ENCODE data around the gene SND1.

The SND1 gene

DNA sequence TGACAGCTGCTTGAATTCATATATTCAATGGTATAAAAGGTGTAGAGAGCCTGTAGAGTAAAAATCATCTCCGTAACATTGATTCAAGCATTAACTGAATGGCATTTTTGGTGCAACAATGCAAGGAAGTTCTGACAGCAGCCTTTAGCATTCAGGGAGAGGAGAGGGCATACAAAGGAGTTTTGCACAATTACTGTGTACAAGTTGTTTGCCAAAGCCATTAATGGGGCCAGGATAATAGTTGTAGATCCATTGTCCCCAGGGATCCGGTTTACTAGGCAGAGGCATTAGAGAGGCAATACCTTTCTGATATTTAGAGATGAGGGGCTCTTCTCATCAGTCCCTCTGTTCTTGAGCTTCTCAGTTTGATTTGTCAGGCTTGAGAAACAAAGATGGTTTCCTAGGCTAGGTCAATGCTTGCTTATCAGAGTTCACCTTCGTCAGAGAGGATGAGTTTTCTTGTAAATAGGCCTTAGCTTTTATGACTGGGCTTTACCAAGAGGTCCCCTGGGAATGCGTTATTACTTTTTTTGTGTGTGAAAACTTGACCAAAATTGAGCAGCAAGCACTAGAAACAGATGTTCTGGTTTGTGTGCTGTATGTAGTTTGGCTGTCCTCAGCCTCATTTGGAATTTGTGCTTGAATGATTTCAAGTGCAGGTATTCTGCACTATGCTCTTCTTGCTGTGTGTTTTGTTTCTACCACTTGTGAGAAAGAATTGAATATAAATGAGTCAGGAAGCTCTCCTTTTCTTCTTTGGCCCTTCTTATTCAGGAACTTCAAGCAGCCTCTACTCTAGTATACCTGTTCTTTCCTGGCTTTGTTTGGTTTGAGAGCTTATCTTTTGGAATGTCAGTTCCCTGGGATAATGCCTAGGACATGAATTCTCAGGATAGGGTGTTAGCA lies 32.0 kb downstream of the SND1 start:
- DNase-seq (ENCODE audit: low read depth, low spot score) = no peak

DNA sequence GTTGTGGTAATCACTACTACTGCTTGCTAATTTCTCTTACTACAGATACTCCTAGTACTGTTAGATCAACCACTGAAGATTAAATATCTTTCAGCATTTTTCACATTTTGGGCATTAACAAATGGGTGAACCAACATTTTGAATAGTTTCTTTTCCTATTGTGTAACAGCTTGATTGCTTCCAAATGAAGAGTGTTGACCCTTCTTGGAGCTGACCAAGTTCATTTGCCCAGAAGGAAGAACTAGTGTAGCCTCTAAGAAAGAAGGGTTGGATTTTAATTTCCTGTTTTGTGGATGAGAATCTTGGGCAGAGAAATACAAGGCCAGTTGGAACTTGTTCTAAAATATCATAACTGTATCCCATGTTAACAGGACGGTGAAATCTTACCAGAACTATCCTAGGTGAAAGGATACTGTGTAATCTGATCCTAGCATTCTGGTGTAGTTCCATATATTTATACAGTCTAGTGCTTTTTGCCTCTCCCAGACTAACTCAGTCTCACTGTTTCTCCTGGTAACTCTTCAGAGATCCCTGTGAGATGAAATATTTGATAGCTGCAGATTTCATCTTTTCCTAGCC lies 37.3 kb downstream of the SND1 start:
- no peak for DNase-seq (ENCODE audit: low read depth, low spot score)

DNA sequence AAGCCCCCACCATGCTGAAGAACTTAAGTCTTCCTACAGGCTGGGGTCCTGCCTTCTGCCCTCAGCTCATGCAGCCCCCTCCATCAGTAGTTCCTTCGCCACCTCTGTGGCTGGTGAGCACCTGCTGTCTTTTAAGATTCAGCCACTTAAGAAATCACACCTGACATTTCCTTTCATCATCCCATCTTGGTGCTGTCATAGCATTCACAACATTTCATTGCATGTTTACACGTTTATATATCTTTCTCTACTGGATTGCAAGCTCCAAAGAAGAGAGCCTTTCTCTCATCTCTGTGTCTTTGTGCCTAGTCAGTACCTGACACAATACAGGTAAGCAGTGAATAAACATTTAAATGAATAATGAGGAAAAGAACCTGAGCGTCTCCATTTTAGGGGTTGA lies 38.3 kb downstream of the SND1 start:
- no peak for DNase-seq (ENCODE audit: low read depth, low spot score)

DNA sequence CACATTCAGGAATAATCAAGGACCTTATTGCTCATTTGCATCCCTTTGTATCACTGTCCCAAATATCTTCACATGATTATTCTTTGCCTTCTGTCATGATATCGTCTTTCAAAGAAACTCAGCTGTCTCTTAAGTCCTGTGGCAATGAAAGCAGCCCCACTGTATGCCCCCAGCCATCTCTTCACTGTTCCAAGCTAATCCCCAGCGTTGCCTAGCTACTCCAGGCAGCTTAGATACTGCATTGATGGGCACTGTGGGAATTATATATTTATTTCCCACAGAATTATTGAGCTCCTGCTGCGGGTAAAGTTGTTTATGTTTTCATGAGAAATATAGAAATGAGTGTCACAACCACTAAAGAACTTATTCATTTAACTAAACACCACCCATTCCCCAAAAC lies 38.8 kb downstream of the SND1 start:
- DNase-seq (ENCODE audit: low read depth, low spot score) = no peak

DNA sequence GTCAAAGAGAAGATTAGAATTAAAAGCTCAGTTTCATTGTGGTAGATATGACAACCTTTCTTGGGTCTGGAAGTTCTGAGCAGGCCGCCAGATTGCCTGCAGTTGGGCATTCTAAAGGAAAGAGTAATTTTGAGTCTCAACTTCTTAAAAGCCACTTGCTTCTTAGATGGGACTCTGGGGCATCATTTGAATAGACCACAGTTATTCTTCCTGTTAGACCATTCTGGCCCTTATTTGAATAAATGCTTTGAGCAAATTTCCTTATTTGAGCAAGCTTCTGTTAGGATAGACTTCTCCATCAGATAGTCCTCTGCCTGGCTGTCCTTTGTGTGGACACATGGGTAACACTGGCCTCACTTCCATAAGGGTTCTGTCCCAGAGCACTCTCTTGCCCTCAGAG lies 40.2 kb downstream of the SND1 start:
- DNase-seq (ENCODE audit: low read depth, low spot score) = no peak

DNA sequence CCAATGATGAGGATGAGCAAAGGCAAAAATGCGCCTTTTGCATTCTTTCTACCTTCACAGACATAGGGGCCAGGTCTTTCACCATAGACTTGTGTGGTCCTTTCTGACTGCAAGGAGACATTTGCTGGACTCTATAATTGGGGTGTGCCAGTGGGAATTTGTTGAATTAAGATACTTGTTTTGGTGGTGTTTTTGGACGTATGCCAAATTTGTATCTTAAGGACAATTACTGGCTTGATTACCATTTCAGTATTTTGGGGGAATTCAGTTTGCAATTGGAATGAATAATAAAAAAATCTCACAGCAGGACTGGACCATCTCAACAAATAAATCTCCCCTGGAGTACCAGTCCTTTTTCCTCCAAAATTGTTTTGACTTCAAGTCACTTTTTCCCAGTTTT lies 47.9 kb downstream of the SND1 start:
- DNase-seq (ENCODE audit: low read depth, low spot score) = no peak

DNA sequence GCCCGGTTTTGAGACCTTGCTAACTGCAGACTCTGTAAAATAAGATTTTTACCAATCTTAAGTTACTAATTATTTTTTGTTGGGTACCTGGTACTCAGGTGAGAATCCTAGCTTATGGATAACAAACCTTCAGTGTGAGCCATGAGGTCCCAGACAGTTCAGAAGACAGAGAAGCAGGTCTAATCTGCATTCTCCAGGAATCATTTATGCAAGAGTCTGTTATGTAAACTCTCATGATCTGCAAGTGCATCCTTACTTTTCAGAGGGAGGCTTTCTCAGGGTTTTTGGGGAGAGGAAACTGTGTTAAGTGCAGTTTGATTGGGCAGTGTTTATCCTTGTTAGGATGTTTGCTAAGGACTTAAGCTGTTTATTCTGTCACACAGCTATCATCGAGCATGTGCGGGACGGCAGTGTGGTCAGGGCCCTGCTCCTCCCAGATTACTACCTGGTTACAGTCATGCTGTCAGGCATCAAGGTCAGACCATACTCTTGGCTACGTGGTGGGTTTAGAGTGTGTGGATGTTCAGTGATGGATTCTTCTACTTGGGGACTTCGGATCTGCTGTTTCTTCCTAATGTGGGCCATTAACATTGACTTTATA lies 50.2 kb downstream of the SND1 start:
- no peak for DNase-seq (ENCODE audit: low read depth, low spot score)

DNA sequence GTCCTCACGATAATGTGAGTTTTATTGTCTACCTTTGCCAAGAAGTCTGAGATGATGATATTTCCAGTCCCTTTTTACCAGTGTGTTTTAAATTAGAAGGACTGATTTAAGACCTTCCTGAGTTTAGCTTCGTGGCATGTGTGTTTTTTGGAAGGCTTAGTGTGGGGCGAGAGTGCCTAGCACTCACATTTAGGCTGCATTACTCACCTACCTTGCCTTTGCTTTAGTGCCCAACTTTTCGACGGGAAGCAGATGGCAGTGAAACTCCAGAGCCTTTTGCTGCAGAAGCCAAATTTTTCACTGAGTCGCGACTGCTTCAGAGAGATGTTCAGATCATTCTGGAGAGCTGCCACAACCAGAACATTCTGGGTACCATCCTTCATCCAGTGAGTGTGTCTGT lies 50.9 kb downstream of the SND1 start:
- DNase-seq (ENCODE audit: low read depth, low spot score) = no peak

DNA sequence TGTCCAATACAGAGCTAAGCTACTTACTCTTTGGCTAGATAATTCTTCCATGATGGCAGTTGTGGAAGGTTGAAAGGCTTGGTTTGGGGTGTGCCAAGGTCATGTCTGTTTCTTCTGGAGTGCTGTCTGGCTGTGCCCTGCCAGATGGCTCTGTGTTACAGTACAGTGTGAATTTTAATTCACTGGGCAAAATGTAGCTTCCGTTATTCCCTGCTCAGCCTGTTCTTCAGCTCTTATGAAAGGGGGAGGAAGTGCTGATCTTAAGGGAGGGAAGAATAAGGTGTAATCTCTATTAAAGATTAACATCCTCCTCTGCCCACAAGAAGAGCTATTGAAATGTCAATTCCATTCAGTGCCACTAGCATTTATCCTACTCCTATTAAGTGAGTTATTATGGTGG lies 52.2 kb downstream of the SND1 start:
- DNase-seq (ENCODE audit: low read depth, low spot score) = no peak

DNA sequence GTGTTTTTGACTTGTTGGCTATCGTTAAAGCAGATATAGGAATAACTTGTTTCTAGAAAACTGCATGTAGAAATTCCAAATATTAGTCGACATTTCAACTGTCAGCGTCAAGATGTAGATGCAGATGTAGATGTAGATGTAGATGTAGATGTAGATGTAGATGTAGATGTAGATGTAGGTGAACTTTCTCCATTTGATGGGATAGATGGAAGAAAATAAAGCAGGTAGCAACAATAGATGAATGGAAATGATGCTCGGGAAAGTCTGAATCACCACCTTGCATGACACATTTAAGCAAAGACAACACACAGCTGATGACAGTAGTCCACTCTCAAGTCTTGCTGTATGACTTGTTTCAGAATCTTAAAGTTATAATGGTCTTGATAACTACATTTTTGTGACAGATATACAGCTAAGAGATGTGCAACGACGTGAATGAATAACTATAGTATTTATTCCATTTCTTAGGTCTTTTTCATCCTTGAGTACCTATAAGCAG lies 53.5 kb downstream of the SND1 start:
- no peak for DNase-seq (ENCODE audit: low read depth, low spot score)

DNA sequence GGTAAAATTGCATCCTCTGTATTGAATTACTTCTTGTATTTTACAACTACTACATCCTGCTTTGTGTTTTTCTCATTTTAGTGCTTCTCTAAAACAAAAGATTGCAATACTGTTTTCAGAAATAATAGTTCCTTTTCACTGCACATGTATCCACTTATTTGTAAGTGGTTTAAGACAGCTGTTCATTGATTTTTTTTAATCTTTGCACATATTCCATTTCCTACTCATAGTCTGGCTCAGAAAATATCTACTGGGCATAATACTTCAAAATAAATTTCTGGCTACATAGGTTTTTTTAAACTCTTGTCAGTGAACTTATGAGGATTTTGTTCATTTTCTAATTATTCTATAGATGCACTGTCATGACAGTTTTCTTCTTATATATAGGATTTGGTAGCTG lies 54.8 kb downstream of the SND1 start:
- no peak for DNase-seq (ENCODE audit: low read depth, low spot score)

DNA sequence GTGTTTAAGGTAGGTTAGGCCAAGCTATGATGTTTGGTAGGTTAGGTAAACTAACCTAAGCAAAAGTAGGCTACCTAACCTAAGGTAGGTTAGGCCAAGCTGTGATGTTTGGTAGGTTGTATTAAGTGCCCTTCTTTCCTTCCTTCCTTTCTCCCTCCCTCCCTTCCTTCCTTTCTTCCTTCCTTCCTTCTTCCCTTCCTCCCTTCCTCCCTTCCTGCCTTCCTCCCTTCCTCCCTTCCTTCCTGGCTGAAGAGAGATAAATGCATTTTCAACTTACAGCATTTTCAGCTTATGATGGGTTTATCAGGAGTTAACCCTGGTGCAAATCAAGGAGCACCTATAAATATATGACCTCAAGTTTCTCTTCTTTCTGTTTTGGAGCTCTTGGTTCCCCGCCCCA lies 56.2 kb downstream of the SND1 start:
- DNase-seq (ENCODE audit: low read depth, low spot score) = no peak

DNA sequence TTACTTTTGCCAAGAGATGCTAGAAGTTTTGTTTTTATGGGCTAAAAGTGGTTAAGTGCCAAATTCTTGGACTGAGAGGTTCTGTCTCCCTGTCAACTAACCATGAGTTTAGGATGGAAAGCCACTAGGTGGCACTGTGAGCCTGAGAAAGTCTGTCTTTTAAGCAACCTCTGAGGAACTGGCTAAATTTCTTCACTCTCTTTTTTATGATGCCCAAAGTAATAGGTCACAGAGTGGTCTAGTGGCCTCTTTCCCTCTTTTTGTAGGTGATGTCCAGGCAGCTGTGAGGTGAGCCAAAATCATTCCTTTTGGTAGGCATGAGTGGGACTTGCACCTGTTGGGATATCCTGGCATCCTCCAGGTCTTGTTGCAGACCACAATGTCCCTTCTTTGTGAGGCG lies 56.8 kb downstream of the SND1 start:
- DNase-seq (ENCODE audit: low read depth, low spot score) = peak; percentile 42

DNA sequence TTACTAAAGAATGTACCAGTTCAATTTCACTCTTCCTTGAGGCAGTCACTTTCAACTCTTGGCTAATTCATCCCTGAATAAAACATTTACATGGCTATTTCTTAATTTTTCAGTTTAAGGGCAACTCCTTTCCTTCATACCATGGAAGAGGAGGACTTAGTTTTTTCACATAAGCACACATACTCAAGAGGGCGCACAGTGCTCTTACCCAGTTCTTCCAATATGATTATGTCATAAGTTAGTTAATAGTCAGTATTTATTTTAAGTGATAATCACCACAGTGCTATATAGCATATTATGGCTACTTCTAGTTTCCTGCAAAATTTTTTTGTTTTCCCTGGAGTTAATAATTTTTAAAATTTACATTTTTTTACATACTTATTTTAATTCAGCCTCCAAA lies 58.6 kb downstream of the SND1 start:
- no peak for DNase-seq (ENCODE audit: low read depth, low spot score)

DNA sequence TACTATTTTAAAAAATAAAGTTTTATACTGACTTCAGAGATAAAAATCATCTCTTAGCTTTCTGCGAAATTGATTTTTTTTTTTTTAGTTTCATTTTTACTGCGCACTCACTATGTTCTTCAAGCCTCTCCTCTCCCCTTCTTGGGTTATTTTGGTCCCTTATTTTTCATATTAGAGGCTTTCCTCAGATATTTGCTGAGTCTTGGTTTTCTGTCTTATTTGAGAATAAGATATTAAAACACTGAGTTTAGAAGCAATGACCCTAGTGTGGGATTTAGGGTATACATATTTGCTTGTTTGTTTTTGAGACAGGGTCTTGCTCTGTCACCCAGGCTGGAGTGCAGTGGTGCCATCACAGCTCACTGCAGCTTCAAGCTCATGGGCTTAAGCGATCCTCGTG lies 59.9 kb downstream of the SND1 start:
- no peak for DNase-seq (ENCODE audit: low read depth, low spot score)

DNA sequence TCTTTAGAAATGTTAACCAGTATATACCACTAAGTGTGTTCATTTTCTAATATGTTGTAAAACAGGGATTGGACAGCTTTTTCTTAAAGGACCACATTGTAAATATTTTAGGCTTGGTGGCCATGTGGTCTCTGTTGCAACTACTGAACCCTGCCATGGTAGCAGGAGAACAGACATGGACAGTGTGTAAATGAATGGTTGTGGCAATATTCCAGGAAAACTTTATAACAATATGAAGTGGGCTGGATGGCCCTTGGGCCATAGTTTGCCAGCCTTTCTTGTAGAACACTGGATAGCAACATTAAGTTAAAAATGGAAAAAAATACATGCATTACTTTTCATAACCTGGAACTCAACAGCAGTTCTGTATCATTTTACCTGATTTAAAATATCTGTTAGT lies 61.0 kb downstream of the SND1 start:
- no peak for DNase-seq (ENCODE audit: low read depth, low spot score)

DNA sequence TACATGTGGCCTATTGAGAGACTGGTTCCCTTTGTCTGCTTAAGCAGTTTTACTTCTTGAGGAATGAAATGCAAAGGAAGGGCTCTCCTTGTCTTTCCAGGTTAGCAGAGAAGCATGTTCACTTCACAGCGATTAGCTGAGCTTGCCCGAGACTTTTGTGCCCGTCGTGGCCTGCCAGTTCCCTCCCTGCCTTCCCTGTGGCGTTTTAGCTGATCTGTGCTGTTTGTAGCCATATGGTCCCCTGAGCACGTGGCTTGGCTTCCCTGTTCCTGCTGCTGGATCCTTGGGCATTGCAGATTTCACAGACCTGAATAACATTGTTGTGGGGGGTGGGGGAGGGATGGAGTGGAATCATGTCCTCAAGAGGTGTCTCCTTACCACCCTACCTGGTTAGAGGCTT lies 61.8 kb downstream of the SND1 start:
- DNase-seq (ENCODE audit: low read depth, low spot score) = no peak

DNA sequence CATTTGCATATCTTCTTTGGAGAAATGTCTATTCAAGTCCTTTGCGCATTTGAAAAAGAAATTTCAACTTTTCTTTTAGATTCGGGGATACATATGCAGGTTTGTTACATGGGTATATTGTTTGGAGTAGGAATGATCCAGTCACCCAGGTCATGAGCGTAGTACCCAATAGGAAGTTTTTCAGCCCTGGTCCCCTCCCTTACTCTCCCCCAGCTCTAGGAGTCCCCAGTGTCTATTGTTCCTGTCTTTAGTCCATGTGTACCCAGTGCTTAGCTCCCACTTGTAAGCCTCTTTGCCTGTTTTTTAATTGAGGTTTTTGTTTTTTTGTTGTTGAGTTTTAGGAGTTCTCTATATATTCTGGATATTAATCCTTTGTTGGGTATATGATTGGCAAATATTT lies 63.3 kb downstream of the SND1 start:
- no peak for DNase-seq (ENCODE audit: low read depth, low spot score)

DNA sequence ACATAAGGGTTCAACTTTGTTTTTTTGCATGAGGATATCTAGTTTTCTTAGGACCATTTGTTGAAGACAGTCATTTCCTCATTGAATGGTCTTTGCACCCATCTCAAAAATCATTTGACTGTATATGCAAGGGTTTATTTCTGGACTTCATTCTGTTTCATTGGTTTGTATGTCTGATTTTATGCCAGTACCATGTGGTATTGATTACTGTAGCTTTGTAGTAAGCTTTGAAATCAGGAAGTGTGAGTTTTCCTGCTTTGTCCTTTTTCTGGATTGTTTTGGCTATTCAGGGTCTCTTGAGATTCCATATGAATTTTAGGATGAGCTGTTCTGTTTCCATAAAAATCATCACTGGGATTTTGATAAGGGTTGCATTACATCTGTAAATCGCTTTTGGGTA lies 63.9 kb downstream of the SND1 start:
- DNase-seq (ENCODE audit: low read depth, low spot score) = no peak

DNA sequence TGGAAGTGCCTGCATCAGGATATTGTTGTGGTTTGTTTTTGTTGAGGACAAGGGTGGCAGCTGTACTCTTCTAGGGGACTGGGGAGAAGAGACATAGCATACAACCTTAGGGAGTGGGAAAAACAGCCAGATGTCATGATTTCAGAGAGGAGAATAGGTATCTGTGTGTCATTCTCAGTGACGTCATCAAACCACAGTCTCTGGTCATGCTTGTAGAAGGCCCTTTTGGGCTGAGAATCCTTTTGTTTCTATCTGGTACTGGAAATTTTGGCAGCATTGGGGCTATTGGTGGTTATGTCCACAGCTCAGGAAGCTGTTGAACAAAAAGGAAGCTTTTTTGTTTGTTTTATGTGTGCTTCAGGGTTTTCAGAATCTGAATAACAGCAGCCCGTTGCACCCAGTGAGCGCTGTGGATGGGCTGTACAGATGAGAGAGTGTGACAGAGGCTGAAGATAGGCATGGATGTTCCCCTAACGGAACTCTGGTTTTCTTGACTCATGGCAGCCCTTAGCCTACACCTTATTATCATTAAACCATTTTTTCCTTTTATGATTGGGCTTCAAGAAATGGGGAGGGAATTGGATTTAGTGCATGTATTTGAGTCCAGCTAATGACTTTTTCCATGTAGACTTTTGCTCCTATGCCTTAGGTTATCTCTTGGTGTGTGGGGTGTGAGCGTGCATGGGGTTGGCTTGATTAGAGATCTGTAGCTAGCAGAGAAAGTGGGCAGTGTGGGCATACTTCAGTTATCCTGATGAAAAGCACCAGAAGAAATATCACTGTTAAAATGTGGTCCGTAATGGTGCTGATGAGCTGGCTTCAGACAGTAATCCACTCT lies 65.7 kb downstream of the SND1 start:
- DNase-seq (ENCODE audit: low read depth, low spot score) = no peak

DNA sequence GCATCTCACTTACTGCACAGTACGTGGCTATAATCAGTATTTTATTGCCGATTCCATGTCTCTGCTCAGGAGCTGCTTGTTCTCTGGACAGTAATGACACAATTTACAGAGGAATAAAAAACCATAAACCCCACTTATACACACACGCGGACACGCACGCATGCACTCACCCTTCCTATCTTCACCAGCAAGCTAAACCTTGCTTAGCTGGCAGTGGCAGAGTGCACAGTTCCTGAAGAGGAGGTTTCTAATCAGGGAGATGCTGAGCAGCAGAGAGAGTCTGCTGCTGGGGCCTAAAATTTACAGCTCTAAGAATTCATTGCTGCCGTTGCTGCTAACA lies 66.3 kb downstream of the SND1 start:
- no peak for DNase-seq (ENCODE audit: low read depth, low spot score)

DNA sequence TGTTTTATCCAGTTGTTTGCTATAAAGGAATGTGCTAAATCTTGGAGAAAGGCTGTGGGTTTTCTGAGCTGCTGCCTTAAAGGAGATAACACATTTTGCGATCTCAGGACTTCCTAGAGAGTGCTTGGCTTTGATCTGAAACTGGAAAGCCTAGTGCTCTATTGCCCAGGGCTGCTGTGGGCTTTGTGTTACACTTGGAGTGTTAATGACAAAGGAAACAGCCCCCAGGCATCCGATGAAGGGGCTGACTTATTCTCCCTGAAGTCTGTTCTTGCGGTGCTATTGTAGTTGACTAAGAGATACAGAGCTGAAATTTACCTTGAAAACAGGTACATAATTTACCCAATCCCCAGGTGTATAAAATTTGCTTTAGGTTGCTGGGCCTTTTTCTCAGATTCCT lies 74.5 kb downstream of the SND1 start:
- no peak for DNase-seq (ENCODE audit: low read depth, low spot score)

Measured in activated naive CD8-positive, alpha-beta T cell treated with anti-CD3 and anti-CD28 coated beads, Interleukin-2, amount 50 U/mL, for 16 hours (primary cell).